PC-9 (cell line): ENCODE data around the gene MFNG. TPM values are rescaled to one million over a fixed set of nuclear protein-coding genes. Genes with fewer than 3 reads are reported as not detected.

Experiments
- BruUV-seq: library from RNA; stranded (reverse); fragments of 400-500 nt; replicated peaks from 2 replicates; lab custom pipeline; 2021; lab: Mats Ljungman, UMichigan
- CTCF ChIA-PET: fragments of 300-600 bp; sonication (Branson Sonifier 250); formaldehyde crosslinking; loops from one replicate; lab custom pipeline; 2022; ENCODE audit warnings: antibody characterized with exemption; lab: Charles Lee
- POLR2A ChIA-PET: fragments of 300-600 bp; sonication (Branson Sonifier 250); formaldehyde crosslinking; loops from one replicate; lab custom pipeline; 2022; ENCODE audit warnings: antibody characterized with exemption; ENCODE audit not compliant: unreplicated experiment; lab: Charles Lee
- DNase-seq, 2 experiments: peaks; one replicate each; pipeline versions ENCODE4 v3.0.0 to v3.0.0-alpha.2; 2015 to 2022; ENCODE audit warnings: mixed read lengths in 1 of 2
- H2AFZ ChIP-seq: fragments of 200-600 bp; sonication (generic); 2 replicates; pipeline ENCODE4 v1.8.1; 2017; ENCODE audit warnings: antibody characterized with exemption
- H3F3A ChIP-seq: fragments of 200-600 bp; sonication (generic); 2 replicates; pipeline ENCODE4 v1.8.1; 2017; ENCODE audit warnings: antibody characterized with exemption, mild to moderate bottlenecking, low read depth; ENCODE audit not compliant: insufficient read depth
- H3K27ac ChIP-seq: fragments of 200-600 bp; sonication (generic); 2 replicates; pipeline ENCODE4 v1.6.1; 2016; ENCODE audit warnings: mixed run types
- H3K27me3 ChIP-seq: fragments of 200-600 bp; sonication (generic); 2 replicates; pipeline ENCODE4 v1.6.1; 2016; ENCODE audit warnings: low read depth, mixed run types; ENCODE audit not compliant: insufficient read depth
- H3K36me3 ChIP-seq: fragments of 200-600 bp; sonication (generic); 2 replicates; pipeline ENCODE4 v1.6.1; 2016; ENCODE audit warnings: low read depth, mixed run types
- H3K4me1 ChIP-seq: fragments of 200-600 bp; sonication (generic); replicated peaks from 2 replicates; pipeline ENCODE4 v1.6.1; 2016; ENCODE audit warnings: mixed run types; ENCODE audit not compliant: insufficient read depth
- H3K4me2 ChIP-seq: fragments of 200-600 bp; sonication (generic); 2 replicates; pipeline ENCODE4 v1.6.1; 2017; ENCODE audit warnings: mixed run types
- H3K4me3 ChIP-seq: fragments of 200-600 bp; sonication (generic); 2 replicates; pipeline ENCODE4 v1.6.1; 2016; ENCODE audit warnings: mixed run types
- H3K79me2 ChIP-seq: fragments of 200-600 bp; sonication (generic); 2 replicates; pipeline ENCODE4 v1.6.1; 2017; ENCODE audit warnings: low read depth, mixed run types
- H3K9me2 ChIP-seq: fragments of 200-600 bp; sonication (generic); 2 replicates; pipeline ENCODE4 v1.8.1; 2017; ENCODE audit warnings: mild to moderate bottlenecking; ENCODE audit not compliant: insufficient read depth
- H3K9me3 ChIP-seq: fragments of 200-600 bp; sonication (generic); 2 replicates; pipeline ENCODE4 v1.8.1; 2016; ENCODE audit warnings: low read depth; ENCODE audit not compliant: insufficient read depth
- H4K20me1 ChIP-seq: fragments of 200-600 bp; sonication (generic); 2 replicates; pipeline ENCODE4 v1.8.1; 2017; ENCODE audit not compliant: insufficient read depth
- CTCF ChIP-seq: fragments of 200-600 bp; sonication (generic); conservative IDR thresholded peaks from 2 replicates; pipeline ENCODE4 v1.6.1; 2017; ENCODE audit warnings: mixed run types, antibody characterized with exemption, mild to moderate bottlenecking, moderate library complexity
- EZH2 ChIP-seq: fragments of 200-600 bp; sonication (generic); IDR thresholded peaks from 2 replicates; pipeline ENCODE4 v1.8.0; 2017; ENCODE audit warnings: antibody characterized with exemption, low read depth
- intact Hi-C: fragments of 100-400 bp; cut with micrococcal nuclease; formaldehyde crosslinking; loops from one replicate; pipeline ENCODE4 v1.10.0; 2022; ENCODE audit not compliant: unreplicated experiment
- total RNA-seq: library from RNA; stranded (reverse); gene quantifications from 2 replicates; pipeline ENCODE4 v1.2.3, GENCODE V29; 2021

MFNG gene
- total RNA-seq, 1 experiment from 2014 or later: 28.1 TPM

GRCh38 chr22:37476389-37477329 lies 9.5 kb downstream of the MFNG start:
- no peak overlapping the region for H2AFZ ChIP-seq
- peaks cover 16% of the 10 kb centered on the region; the same call in 1 of the 2 replicates for H3F3A ChIP-seq
- H3K4me2 ChIP-seq: no peak overlapping the region
- no TSS peak for BruUV-seq
- no peak for DNase-seq
- H3K27me3 ChIP-seq: no peaks in the 10 kb centered on the region
- no peaks in the 10 kb centered on the region for H4K20me1 ChIP-seq
- CTCF ChIA-PET: no interaction called here
- H3K79me2 ChIP-seq: no peaks in the 10 kb centered on the region
- no peak overlapping the region for H3K27ac ChIP-seq
- H3K4me1 ChIP-seq: no peaks in the 10 kb centered on the region
- no peaks in the 10 kb centered on the region for H3K9me3 ChIP-seq
- POLR2A ChIA-PET: no interaction called here
- H3K36me3 ChIP-seq: no peaks in the 10 kb centered on the region
- H3K4me3 ChIP-seq: no peak overlapping the region
- no peaks in the 10 kb centered on the region for H3K9me2 ChIP-seq
- no peak for TF ChIP-seq CTCF
- TF ChIP-seq EZH2: no peak
- intact Hi-C loops: no loop called here

DNA sequence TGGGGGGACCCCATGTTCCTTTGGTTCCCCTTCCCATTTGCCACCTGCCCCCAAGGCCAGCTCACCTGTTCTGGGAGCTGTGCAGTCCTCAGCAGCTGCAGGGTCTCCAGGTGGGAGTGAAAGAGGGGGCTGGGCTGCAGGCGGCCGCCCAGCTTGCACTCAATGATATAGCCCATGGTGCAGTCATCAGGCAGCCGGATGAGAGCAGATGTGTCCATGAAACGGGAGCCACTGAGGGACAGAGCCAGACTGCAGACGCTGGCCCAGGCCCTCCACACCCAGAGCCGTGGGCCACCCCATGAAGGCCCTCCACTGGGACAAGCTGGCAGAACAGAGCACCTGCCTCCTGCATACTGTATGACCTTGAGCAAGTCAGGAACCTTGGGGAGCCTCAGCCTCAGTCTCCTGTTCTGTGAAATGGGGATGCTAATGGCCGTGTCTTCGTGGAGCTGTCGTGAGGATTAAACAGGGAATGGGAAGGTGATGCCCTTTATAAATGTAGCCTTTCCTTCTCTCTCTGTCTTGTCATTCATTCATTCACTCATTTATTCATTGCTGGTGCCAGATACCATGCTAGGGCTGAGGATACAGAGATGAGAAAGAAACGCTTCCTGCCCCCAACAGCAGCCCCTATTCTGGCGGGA lies 11.6 kb downstream of the MFNG start:
- intact Hi-C loops: no loop called here
- POLR2A ChIA-PET: interaction anchor here (0.6 kb wide), 1 partner anchor 74 kb away, joined by 6 read pairs; no protein-coding TSS in a partner anchor
- Histone ChIP-seq H3K4me2 (no peak overlapping the region), H3K9me2 (no peaks in the 10 kb centered on the region), H3K36me3 (no peaks in the 10 kb centered on the region), H3K27me3 (no peaks in the 10 kb centered on the region), H3F3A (peaks cover 23% of the 10 kb centered on the region; the same call in 1 of the 2 replicates), H3K9me3 (no peaks in the 10 kb centered on the region), H3K4me3 (no peak overlapping the region), H3K79me2 (no peaks in the 10 kb centered on the region), H3K27ac (no peak overlapping the region), H3K4me1 (no peaks in the 10 kb centered on the region), H2AFZ (no peak overlapping the region), H4K20me1 (no peaks in the 10 kb centered on the region)
- CTCF ChIA-PET: interaction anchor here (0.6 to 0.7 kb wide), 2 partner anchors 63 to 158 kb away, joined by 3 to 5 read pairs; no protein-coding TSS in a partner anchor
- no peak for TF ChIP-seq EZH2
- TF ChIP-seq CTCF: no peak
- DNase-seq: no peak
- no TSS peak for BruUV-seq

- no peaks in the 10 kb centered on the region for H3K4me1 ChIP-seq
- H3K4me3 ChIP-seq: no peak overlapping the region
- H3K27me3 ChIP-seq: no peaks in the 10 kb centered on the region
- H3F3A ChIP-seq: peaks cover 21% of the 10 kb centered on the region; the same call in 1 of the 2 replicates
- H3K9me2 ChIP-seq: no peaks in the 10 kb centered on the region
- intact Hi-C loops: no loop called here
- BruUV-seq: no TSS peak
- H3K27ac ChIP-seq: no peak overlapping the region
- no peaks in the 10 kb centered on the region for H3K79me2 ChIP-seq
- H3K9me3 ChIP-seq: no peaks in the 10 kb centered on the region
- no peak overlapping the region for H2AFZ ChIP-seq
- POLR2A ChIA-PET: no interaction called here
- TF ChIP-seq CTCF: no peak
- CTCF ChIA-PET: interaction anchor here (1.5 to 1.6 kb wide), 2 partner anchors 68 to 119 kb away, joined by 3 to 9 read pairs; no protein-coding TSS in a partner anchor
- H4K20me1 ChIP-seq: no peaks in the 10 kb centered on the region
- no peaks in the 10 kb centered on the region for H3K36me3 ChIP-seq
- no peak overlapping the region for H3K4me2 ChIP-seq
- DNase-seq: no peak
These were observed 12.7 kb downstream of the MFNG start for GRCh38 chr22:37473437-37473946.
